H9 (cell line): Measurements from ENCODE around the gene ZNF586. TPM values are rescaled to one million over a fixed set of nuclear protein-coding genes. Genes with fewer than 3 reads are reported as not detected.
"Not testable (repeated sequence)": the region's sequence is repeated elsewhere in the genome, so short reads cannot be mapped to it uniquely, and the experiment has no call there.

Experiments
- DNase-seq: peaks from one replicate; pipeline ENCODE4 v3.0.0-alpha.2; 2017
- H2AFZ ChIP-seq: one replicate; pipeline ENCODE4 v1.6.1; 2013; ENCODE audit warnings: mild to moderate bottlenecking, low read length, control low read depth, moderate library complexity
- H2AK5ac ChIP-seq: 2 replicates; pipeline ENCODE4 v1.6.1; 2013; ENCODE audit warnings: low read length, control low read depth, mixed read lengths; ENCODE audit not compliant: insufficient read length
- H2BK120ac ChIP-seq: one replicate; pipeline ENCODE4 v1.6.1; 2013; ENCODE audit warnings: low read depth, mild to moderate bottlenecking, low read length, control low read depth, inconsistent platforms; ENCODE audit not compliant: poor library complexity, severe bottlenecking
- H2BK12ac ChIP-seq: 2 replicates; pipeline ENCODE4 v1.6.1; 2013; ENCODE audit warnings: low read length, control low read depth, mixed read lengths, low read depth; ENCODE audit not compliant: insufficient read length
- H2BK15ac ChIP-seq: 2 replicates; pipeline ENCODE4 v1.6.1; 2013; ENCODE audit warnings: low read depth, low read length, control low read depth
- H2BK20ac ChIP-seq: one replicate; pipeline ENCODE4 v1.6.1; 2013; ENCODE audit warnings: low read depth, mild to moderate bottlenecking, low read length, control low read depth, inconsistent platforms; ENCODE audit not compliant: poor library complexity, severe bottlenecking
- H2BK5ac ChIP-seq: 2 replicates; pipeline ENCODE4 v1.6.1; 2013; ENCODE audit warnings: low read length, control low read depth, mixed read lengths; ENCODE audit not compliant: insufficient read length
- H3K14ac ChIP-seq: 2 replicates; pipeline ENCODE4 v1.6.1; 2013; ENCODE audit warnings: low read length, control low read depth; ENCODE audit not compliant: insufficient read depth
- H3K18ac ChIP-seq: 2 replicates; pipeline ENCODE4 v1.6.1; 2013; ENCODE audit warnings: low read depth, mild to moderate bottlenecking, mixed read lengths, low read length, control low read depth; ENCODE audit not compliant: insufficient read length
- H3K23ac ChIP-seq: 2 replicates; pipeline ENCODE4 v1.6.1; 2013; ENCODE audit warnings: low read length, control low read depth, mixed read lengths, low read depth; ENCODE audit not compliant: insufficient read length
- H3K23me2 ChIP-seq: 2 replicates; pipeline ENCODE4 v1.6.1; 2013; ENCODE audit warnings: low read depth, mild to moderate bottlenecking, mixed read lengths, low read length, control low read depth; ENCODE audit not compliant: insufficient read length, poor library complexity, severe bottlenecking
- H3K27ac ChIP-seq: 2 replicates; pipeline ENCODE4 v1.5.1; 2013; ENCODE audit warnings: low read length, control low read depth, mixed read lengths, low read depth; ENCODE audit not compliant: insufficient read length
- H3K27me3 ChIP-seq: 2 replicates; pipeline ENCODE4 v1.6.1; 2013; ENCODE audit warnings: low read length, control low read depth, inconsistent platforms; ENCODE audit not compliant: insufficient read depth
- H3K4ac ChIP-seq: 2 replicates; pipeline ENCODE4 v1.6.1; 2013; ENCODE audit warnings: low read depth, mild to moderate bottlenecking, control low read depth, inconsistent platforms, low read length, moderate library complexity
- H3K4me1 ChIP-seq: 2 replicates; pipeline ENCODE4 v1.6.1; 2013; ENCODE audit warnings: low read length, control low read depth, inconsistent platforms; ENCODE audit not compliant: insufficient read depth
- H3K4me2 ChIP-seq: 2 replicates; pipeline ENCODE4 v1.6.1; 2013; ENCODE audit warnings: low read length, control low read depth, mixed read lengths; ENCODE audit not compliant: insufficient read length, insufficient read depth
- H3K56ac ChIP-seq: 2 replicates; pipeline ENCODE4 v1.6.1; 2013; ENCODE audit warnings: low read depth, mild to moderate bottlenecking, mixed read lengths, low read length, control low read depth; ENCODE audit not compliant: insufficient read length
- H3K79me1 ChIP-seq: 2 replicates; pipeline ENCODE4 v1.6.1; 2013; ENCODE audit warnings: low read depth, mild to moderate bottlenecking, moderate library complexity, low read length, control low read depth, inconsistent platforms; ENCODE audit not compliant: insufficient read depth, poor library complexity, severe bottlenecking
- H3K79me2 ChIP-seq: 2 replicates; pipeline ENCODE4 v1.6.1; 2013; ENCODE audit warnings: low read length, control low read depth, inconsistent platforms; ENCODE audit not compliant: insufficient read depth
- H3K9ac ChIP-seq: 2 replicates; pipeline ENCODE4 v1.6.1; 2013; ENCODE audit warnings: low read length, control low read depth, mixed read lengths; ENCODE audit not compliant: insufficient read length; ENCODE audit errors: extremely low read depth
- H3K9me3 ChIP-seq: one replicate; pipeline ENCODE4 v1.6.1; 2013; ENCODE audit warnings: low read depth, low read length, inconsistent platforms; ENCODE audit not compliant: control insufficient read depth
- H3T11ph ChIP-seq: one replicate; pipeline ENCODE4 v1.6.1; 2013; ENCODE audit warnings: mild to moderate bottlenecking, low read length, control low read depth, inconsistent platforms
- H4K20me1 ChIP-seq: one replicate; pipeline ENCODE4 v1.6.1; 2013; ENCODE audit not compliant: control insufficient read depth, insufficient read length, insufficient read depth
- H4K5ac ChIP-seq: 2 replicates; pipeline ENCODE4 v1.6.1; 2013; ENCODE audit warnings: low read depth, mild to moderate bottlenecking, mixed read lengths, low read length, control low read depth; ENCODE audit not compliant: insufficient read length
- H4K8ac ChIP-seq: replicated peaks from 2 replicates; pipeline ENCODE4 v1.6.1; 2013; ENCODE audit warnings: low read length, control low read depth, mixed read lengths, low read depth; ENCODE audit not compliant: insufficient read length
- H4K91ac ChIP-seq: 2 replicates; pipeline ENCODE4 v1.6.1; 2013; ENCODE audit warnings: low read depth, mild to moderate bottlenecking, moderate library complexity, mixed read lengths, low read length, control low read depth; ENCODE audit not compliant: insufficient read length
- H3K27ac Mint-ChIP-seq, 3 experiments: 2 replicates in 2 of 3; 3 replicates in 1 of 3; pipeline ENCODE4 v1.8.0; 2020 to 2021; ENCODE audit warnings: mixed read lengths in 3 of 3, mild to moderate bottlenecking in 1 of 3, moderate library complexity in 1 of 3
- H3K27me3 Mint-ChIP-seq: 2 replicates; pipeline ENCODE4 v1.8.0; 2021; ENCODE audit warnings: low read depth, mild to moderate bottlenecking, moderate library complexity, mixed read lengths
- H3K36me3 Mint-ChIP-seq, 3 experiments: 2 replicates in 2 of 3; 3 replicates in 1 of 3; pipeline ENCODE4 v1.8.0; 2020 to 2021; ENCODE audit warnings: low read depth in 3 of 3, mixed read lengths in 3 of 3; ENCODE audit not compliant: insufficient read depth in 1 of 3
- H3K4me1 Mint-ChIP-seq, 2 experiments: 2 replicates each; pipeline ENCODE4 v1.8.0; 2020; ENCODE audit warnings: mixed read lengths in 2 of 2
- H3K4me3 Mint-ChIP-seq, 2 experiments: 2 replicates in 1 of 2; 3 replicates in 1 of 2; pipeline ENCODE4 v1.8.0; 2020 to 2021; ENCODE audit warnings: mild to moderate bottlenecking in 2 of 2, mixed read lengths in 2 of 2, moderate library complexity in 1 of 2
- H3K9me3 Mint-ChIP-seq, 2 experiments: 2 replicates in 1 of 2; 3 replicates in 1 of 2; pipeline ENCODE4 v1.8.0; 2020; ENCODE audit warnings: mild to moderate bottlenecking in 2 of 2, mixed read lengths in 2 of 2, moderate library complexity in 1 of 2
- CTCF ChIP-seq: fragments of 200-600 bp; sonication (generic); conservative IDR thresholded peaks from 3 replicates; pipeline ENCODE4 v1.8.0; 2021; ENCODE audit warnings: antibody characterized with exemption, mild to moderate bottlenecking
- WGBS: extraction: QIAGEN DNeasy Blood & Tissue Kit; methylation state at CpG from one replicate; pipeline ENCODE4 v1.1.7; 2013; ENCODE audit warnings: missing lambda C conversion rate, low lambda C conversion rate, mixed read lengths; ENCODE audit not compliant: insufficient read length; ENCODE audit errors: extremely low coverage; 5-methylcytosine and 5-hydroxymethylcytosine counted together
- total RNA-seq: library from RNA; stranded (reverse); gene quantifications from 2 replicates; pipeline ENCODE4 v1.2.1, GENCODE V29; 2021

The ZNF586 gene
- total RNA-seq, 1 experiment from 2014 or later, result 17.6 TPM

- Histone ChIP-seq H2AFZ (no peak overlapping the region), H3K14ac (no peak overlapping the region), H3K9me3 (no peaks in the 10 kb centered on the region), H3K27ac (no peak overlapping the region), H4K91ac (no peak overlapping the region), H3T11ph (no peak overlapping the region), H3K9ac (no peak overlapping the region), H3K23me2 (no peaks in the 10 kb centered on the region), H3K4me1 (no peaks in the 10 kb centered on the region; the same call in 1 of the 2 replicates), H2BK12ac (no peak overlapping the region), H3K79me2 (no peaks in the 10 kb centered on the region; the same call in 1 of the 2 replicates), H3K27me3 (no peaks in the 10 kb centered on the region; the same call in 1 of the 2 replicates), H3K4me2 (no peak overlapping the region), H2AK5ac (no peak overlapping the region), H3K56ac (no peak overlapping the region), H3K79me1 (no peaks in the 10 kb centered on the region), H4K8ac (no peak overlapping the region), H2BK5ac (no peak overlapping the region), H3K23ac (no peak overlapping the region), H2BK20ac (no peak overlapping the region), H3K18ac (no peak overlapping the region), H2BK120ac (no peak overlapping the region), H4K5ac (no peak overlapping the region), H3K4ac (no peak overlapping the region), H2BK15ac (no peak overlapping the region), H4K20me1 (no peaks in the 10 kb centered on the region)
- WGBS, result no CpG with 5 or more reads among the region's 4 CpGs
- Mint-ChIP-seq H3K27ac (no peak overlapping the region), H3K27me3 (peaks cover 2% of the 10 kb centered on the region), H3K36me3 (peaks cover 18 to 31% (median 26%) of the 10 kb centered on the region in 3 experiments; a peak in 6 of 7 replicates), H3K4me1 (peaks cover 5 to 12% of the 10 kb centered on the region in 2 experiments), H3K4me3 (no peak overlapping the region), H3K9me3 (no peaks in the 10 kb centered on the region)
- no peak for DNase-seq
- no peak for TF ChIP-seq CTCF
Measured at GRCh38 chr19:57789288-57789687, 19.8 kb downstream of the ZNF586 start.

- not testable (repeated sequence) for H4K8ac ChIP-seq, H3K23me2 ChIP-seq, H3K79me2 ChIP-seq, H3K27me3 Mint-ChIP-seq, H3K79me1 ChIP-seq, H2BK120ac ChIP-seq, H3K18ac ChIP-seq, H3K14ac ChIP-seq, H2BK15ac ChIP-seq, H3K56ac ChIP-seq, H3K9me3 Mint-ChIP-seq, H4K5ac ChIP-seq, H2BK20ac ChIP-seq, H4K20me1 ChIP-seq, H3K4me1 ChIP-seq, H2BK5ac ChIP-seq, H3K4ac ChIP-seq, H3K4me2 ChIP-seq, H2BK12ac ChIP-seq, H3K9me3 ChIP-seq, H3K27me3 ChIP-seq, H2AK5ac ChIP-seq, DNase-seq, H3T11ph ChIP-seq, H3K27ac ChIP-seq, H2AFZ ChIP-seq, H4K91ac ChIP-seq, H3K9ac ChIP-seq, H3K4me3 Mint-ChIP-seq, H3K23ac ChIP-seq
- Mint-ChIP-seq H3K4me1 (peaks cover 22 to 23% of the 10 kb centered on the region in 2 experiments), H3K27ac (peak overlapping the region in 1 of 3 experiments; percentile 81; a peak in 1 of 7 replicates), H3K36me3 (peaks cover under 1 to 14% (median 5%) of the 10 kb centered on the region in 3 experiments; a peak in 5 of 7 replicates)
- no CpG with 5 or more reads among the region's 1 CpG for WGBS
Measured at GRCh38 chr19:57796580-57796979, 27.1 kb downstream of the ZNF586 start.
